GM19324 (cell line): Measurements from ENCODE around the gene MAST2.
"Not testable (repeated sequence)": the region's sequence is repeated elsewhere in the genome, so short reads cannot be mapped to it uniquely, and the experiment has no call there.

Experiments
- ATAC-seq: cut with Tn5 transposase; IDR thresholded peaks from one replicate; pipeline ENCODE4 v1.9.1; 2021; ENCODE audit warnings: mild to moderate bottlenecking, moderate library complexity; ENCODE audit not compliant: unreplicated experiment, low FRiP score

MAST2 gene

GRCh38 chr1:46041974-46042373 is 238.6 kb downstream of the MAST2 start:
- ATAC-seq, result no peak

- peak; percentile 85 for ATAC-seq
Observed at GRCh38 chr1:46043458-46044017, 240.1 kb downstream of the MAST2 start.

- no peak for ATAC-seq
Observed at GRCh38 chr1:46044116-46044515, 240.7 kb downstream of the MAST2 start.

GRCh38 chr1:46053734-46054133 is 250.3 kb downstream of the MAST2 start:
- ATAC-seq, result no peak

GRCh38 chr1:46056325-46056724 is 252.9 kb downstream of the MAST2 start:
- ATAC-seq, result no peak

GRCh38 chr1:46057215-46057614 is 253.8 kb downstream of the MAST2 start:
- not testable (repeated sequence) for ATAC-seq

- no peak for ATAC-seq
Observed at GRCh38 chr1:46057781-46058180, 254.4 kb downstream of the MAST2 start.

GRCh38 chr1:46058936-46059335 is 255.5 kb downstream of the MAST2 start:
- no peak for ATAC-seq

- ATAC-seq, result no peak
Observed at GRCh38 chr1:46061146-46061545, 257.7 kb downstream of the MAST2 start.

- peak; percentile 52 for ATAC-seq
Observed at GRCh38 chr1:46062651-46063319, 259.4 kb downstream of the MAST2 start.

GRCh38 chr1:46064708-46065107 is 261.3 kb downstream of the MAST2 start:
- ATAC-seq, result no peak

- ATAC-seq, result no peak
Observed at GRCh38 chr1:46065405-46065804, 262.0 kb downstream of the MAST2 start.

- no peak for ATAC-seq
Observed at GRCh38 chr1:46067652-46068051, 264.2 kb downstream of the MAST2 start.

- ATAC-seq, result no peak
Observed at GRCh38 chr1:46068525-46068924, 265.1 kb downstream of the MAST2 start.

- ATAC-seq, result no peak
Observed at GRCh38 chr1:46070164-46070814, 266.9 kb downstream of the MAST2 start.

GRCh38 chr1:46072975-46073374 is 269.6 kb downstream of the MAST2 start:
- ATAC-seq, result no peak

- no peak for ATAC-seq
Observed at GRCh38 chr1:46076343-46076742, 272.9 kb downstream of the MAST2 start.

GRCh38 chr1:46077644-46078043 is 274.2 kb downstream of the MAST2 start:
- ATAC-seq, result no peak

GRCh38 chr1:46080257-46080656 is 276.8 kb downstream of the MAST2 start:
- ATAC-seq, result no peak

GRCh38 chr1:46081206-46081605 is 277.8 kb downstream of the MAST2 start:
- ATAC-seq, result no peak

GRCh38 chr1:46081619-46082018 is 278.2 kb downstream of the MAST2 start:
- no peak for ATAC-seq

- no peak for ATAC-seq
Observed at GRCh38 chr1:46083579-46083978, 280.2 kb downstream of the MAST2 start.
